ENCODE data around the gene PUSL1. TPM values are rescaled to one million over a fixed set of nuclear protein-coding genes. Genes with fewer than 3 reads are reported as not detected.

The PUSL1 gene
- total RNA-seq, 4 donors from 2014 or later = 42.3 to 62.1 (median 53.7) TPM

DNA sequence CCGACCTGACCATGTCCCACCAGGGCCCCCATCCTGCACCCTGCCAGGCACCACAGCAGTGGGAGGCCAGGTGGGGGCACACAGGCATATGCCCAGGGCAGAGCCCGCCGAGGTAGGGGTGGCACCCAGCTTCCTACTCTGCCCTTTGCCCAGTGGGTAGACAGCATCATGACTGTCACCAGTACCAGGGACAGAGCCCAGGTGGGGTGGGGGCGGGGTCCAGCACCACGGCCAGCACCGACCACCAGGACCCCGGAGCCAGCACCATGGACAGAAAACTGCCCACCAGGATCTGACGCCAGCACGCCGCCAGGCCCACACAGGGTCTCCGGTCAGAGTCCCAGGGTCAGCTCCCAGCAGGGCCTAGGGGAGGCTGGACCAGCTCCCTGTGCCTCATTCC is 26.4 kb downstream of the PUSL1 start:
- intact Hi-C loops (cut with DNase I; ENCODE audit: low total_unique reads) = no loop called here
- DNase-seq (ENCODE audit: low spot score in 2 of 2) = no peak
- no peak overlapping the region for H3K4me3 ChIP-seq (ENCODE audit: low read depth, poor library complexity, severe bottlenecking)
- 66 to 92% methylated on average over 5 to 9 of the region's 11 CpGs for WGBS, 2 donors
- TF ChIP-seq, protein P1, sequence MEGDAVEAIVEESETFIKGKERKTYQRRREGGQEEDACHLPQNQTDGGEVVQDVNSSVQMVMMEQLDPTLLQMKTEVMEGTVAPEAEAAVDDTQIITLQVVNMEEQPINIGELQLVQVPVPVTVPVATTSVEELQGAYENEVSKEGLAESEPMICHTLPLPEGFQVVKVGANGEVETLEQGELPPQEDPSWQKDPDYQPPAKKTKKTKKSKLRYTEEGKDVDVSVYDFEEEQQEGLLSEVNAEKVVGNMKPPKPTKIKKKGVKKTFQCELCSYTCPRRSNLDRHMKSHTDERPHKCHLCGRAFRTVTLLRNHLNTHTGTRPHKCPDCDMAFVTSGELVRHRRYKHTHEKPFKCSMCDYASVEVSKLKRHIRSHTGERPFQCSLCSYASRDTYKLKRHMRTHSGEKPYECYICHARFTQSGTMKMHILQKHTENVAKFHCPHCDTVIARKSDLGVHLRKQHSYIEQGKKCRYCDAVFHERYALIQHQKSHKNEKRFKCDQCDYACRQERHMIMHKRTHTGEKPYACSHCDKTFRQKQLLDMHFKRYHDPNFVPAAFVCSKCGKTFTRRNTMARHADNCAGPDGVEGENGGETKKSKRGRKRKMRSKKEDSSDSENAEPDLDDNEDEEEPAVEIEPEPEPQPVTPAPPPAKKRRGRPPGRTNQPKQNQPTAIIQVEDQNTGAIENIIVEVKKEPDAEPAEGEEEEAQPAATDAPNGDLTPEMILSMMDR (IDR thresholded peaks at IDR 0.05) = no peak

DNA sequence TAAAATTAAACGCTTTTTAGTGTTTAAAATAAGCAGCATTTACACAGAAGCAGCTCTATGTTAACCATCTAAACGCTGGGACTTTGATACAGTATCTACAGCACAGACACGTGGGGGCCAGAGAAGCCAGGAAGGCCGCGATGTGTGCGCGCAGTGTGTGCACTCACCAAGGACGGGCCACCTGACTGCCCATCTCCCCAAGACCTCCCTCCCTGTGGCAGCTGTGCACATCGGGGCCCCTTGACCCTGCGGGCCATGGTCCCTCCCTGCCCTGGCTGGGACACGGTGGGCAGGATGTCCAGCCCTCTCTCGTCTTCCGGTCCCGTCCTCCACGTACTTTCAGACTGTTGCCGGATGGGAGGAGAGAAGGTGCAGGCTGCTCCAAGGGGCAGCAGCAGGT is 26.9 kb downstream of the PUSL1 start:
- intact Hi-C loops (cut with DNase I; ENCODE audit: low total_unique reads) = no loop called here
- no peak overlapping the region for H3K4me3 ChIP-seq (ENCODE audit: low read depth, poor library complexity, severe bottlenecking)
- no peak for DNase-seq (ENCODE audit: low spot score in 2 of 2)
- TF ChIP-seq, protein P1 (IDR thresholded peaks at IDR 0.05) = no peak
- TF ChIP-seq POLR2A (IDR thresholded peaks at IDR 0.05) = no peak
- 85% methylated on average over 16 of the region's 16 CpGs for WGBS, 2 donors

DNA sequence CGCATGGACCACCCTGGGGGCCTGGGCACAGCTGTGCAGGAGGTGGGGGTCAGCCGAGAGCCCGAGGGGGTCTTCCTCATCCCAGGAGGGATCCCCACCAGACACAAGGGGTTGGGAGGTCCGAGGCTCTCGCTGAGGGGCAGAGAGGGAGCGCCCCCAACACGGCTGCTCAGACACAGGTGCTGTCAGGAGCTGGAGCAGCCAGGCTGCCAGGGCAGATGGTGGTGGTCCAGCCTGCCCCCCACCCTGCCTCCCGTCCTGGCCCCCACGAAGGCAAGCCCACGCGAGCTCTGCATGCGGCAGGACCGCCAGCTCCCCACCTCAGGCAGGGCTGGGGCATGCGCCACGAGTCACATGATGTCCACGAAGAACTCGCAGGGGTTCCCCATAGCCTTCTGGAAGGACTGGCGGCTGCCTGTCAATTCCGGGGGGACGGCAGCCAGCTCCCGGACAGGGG is 27.4 kb downstream of the PUSL1 start:
- DNase-seq (ENCODE audit: low spot score in 2 of 2) = no peak
- no peak overlapping the region for H3K4me3 ChIP-seq (ENCODE audit: low read depth, poor library complexity, severe bottlenecking)
- 81 to 88% methylated on average over 6 to 9 of the region's 21 CpGs for WGBS, 2 donors
- TF ChIP-seq POLR2A (IDR thresholded peaks at IDR 0.05) = no peak
- TF ChIP-seq, protein P1 (IDR thresholded peaks at IDR 0.05) = no peak
- intact Hi-C loops (cut with DNase I; ENCODE audit: low total_unique reads) = no loop called here

DNA sequence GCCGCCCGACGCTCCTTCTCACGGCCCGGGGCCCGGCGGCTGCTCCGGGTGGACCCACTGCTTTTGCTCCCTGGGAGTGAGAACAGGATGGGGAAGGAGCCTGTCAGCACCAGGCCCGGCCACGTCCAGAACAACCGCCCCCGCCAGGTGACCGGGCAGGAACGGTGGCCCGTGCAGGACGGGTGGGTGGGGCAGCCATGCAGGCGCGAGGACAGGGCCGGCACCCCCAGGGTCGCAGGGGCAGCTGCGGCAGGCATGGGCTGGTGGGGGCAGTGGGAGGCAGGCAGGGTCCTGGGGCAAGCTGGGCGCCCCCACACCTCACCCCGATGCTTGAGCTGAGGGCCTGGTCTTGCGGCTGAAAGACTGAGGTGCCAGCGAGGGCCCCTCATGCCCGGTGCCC is 28.0 kb downstream of the PUSL1 start:
- no peak for DNase-seq (ENCODE audit: low spot score in 2 of 2)
- intact Hi-C loops (cut with DNase I; ENCODE audit: low total_unique reads) = no loop called here
- TF ChIP-seq, protein P1 (IDR thresholded peaks at IDR 0.05) = no peak
- TF ChIP-seq POLR2A (IDR thresholded peaks at IDR 0.05) = no peak
- 88 to 97% methylated on average over 11 to 20 of the region's 26 CpGs for WGBS, 2 donors
- H3K4me3 ChIP-seq (ENCODE audit: low read depth, poor library complexity, severe bottlenecking) = no peak overlapping the region

DNA sequence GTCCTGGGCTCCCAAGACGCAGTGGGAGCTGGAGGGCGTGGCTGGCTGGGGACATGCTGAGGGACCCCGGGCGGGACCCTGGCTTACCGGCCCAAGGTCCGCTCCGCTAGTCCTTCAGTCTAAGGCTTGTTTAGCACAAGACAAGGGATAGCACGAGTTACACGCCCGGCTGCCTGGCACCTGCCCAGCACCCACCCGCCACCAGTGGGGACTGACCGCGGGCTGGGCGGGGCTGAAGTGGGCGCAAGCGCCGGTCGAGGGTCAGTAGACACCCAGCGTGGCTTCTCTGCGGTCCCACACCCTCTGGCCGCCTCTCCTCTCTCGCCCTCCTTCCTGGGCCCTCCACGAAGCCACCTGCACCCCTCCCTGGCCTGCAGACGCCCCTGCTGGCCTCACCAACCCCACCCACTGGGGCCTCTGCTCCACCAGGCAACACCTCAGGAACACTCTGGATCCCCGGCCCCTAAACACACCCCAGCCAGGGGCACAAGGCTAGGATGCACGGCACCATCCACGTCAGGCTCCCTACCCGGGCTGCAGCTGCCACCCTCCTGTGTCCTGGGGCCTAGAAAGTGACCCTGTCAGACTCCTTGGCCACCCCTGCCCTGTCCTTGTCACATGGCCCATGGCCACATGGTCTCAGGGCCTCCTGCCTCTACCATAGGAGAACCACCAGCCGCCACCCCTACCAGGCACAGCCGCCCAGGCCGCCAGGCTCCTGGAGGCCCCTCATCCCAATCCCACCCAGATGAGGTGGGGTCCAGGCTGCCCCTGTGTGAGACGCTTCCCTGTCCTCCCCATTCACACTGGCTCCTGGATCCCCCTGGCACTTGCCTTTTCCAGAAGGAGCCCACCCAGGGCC is 28.8 kb downstream of the PUSL1 start:
- TF ChIP-seq POLR2A (IDR thresholded peaks at IDR 0.05) = no peak
- TF ChIP-seq, protein P1 (IDR thresholded peaks at IDR 0.05) = no peak
- intact Hi-C loops (cut with DNase I; ENCODE audit: low total_unique reads) = no loop called here
- no peak overlapping the region for H3K4me3 ChIP-seq (ENCODE audit: low read depth, poor library complexity, severe bottlenecking)
- no peak for DNase-seq (ENCODE audit: low spot score in 2 of 2)
- WGBS, 2 donors = 93 to 97% methylated on average over 31 to 32 of the region's 32 CpGs

Data from lower leg skin (tissue), 4 donors.